T-helper 2 cell treated with Interferon-gamma antibody and Interleukin-4, amounts not matched to agents 100 ng/mL and 5 ng/mL, for 36 hours (primary cell): Measurements from ENCODE around the gene AMBP. TPM values are rescaled to one million over a fixed set of nuclear protein-coding genes. Genes with fewer than 3 reads are reported as not detected.
"Not testable (repeated sequence)": the region's sequence is repeated elsewhere in the genome, so short reads cannot be mapped to it uniquely, and the experiment has no call there.

Source experiments
- intact Hi-C: fragments of 100-400 bp; cut with micrococcal nuclease; formaldehyde crosslinking; loops from one replicate; pipeline ENCODE4 v1.15.1; 2023
- total RNA-seq: library from RNA; stranded (reverse); gene quantifications from 2 replicates; pipeline ENCODE4 v1.2.3, GENCODE V29; 2022

The AMBP gene
- total RNA-seq, 1 donor from 2014 or later: not detected

DNA sequence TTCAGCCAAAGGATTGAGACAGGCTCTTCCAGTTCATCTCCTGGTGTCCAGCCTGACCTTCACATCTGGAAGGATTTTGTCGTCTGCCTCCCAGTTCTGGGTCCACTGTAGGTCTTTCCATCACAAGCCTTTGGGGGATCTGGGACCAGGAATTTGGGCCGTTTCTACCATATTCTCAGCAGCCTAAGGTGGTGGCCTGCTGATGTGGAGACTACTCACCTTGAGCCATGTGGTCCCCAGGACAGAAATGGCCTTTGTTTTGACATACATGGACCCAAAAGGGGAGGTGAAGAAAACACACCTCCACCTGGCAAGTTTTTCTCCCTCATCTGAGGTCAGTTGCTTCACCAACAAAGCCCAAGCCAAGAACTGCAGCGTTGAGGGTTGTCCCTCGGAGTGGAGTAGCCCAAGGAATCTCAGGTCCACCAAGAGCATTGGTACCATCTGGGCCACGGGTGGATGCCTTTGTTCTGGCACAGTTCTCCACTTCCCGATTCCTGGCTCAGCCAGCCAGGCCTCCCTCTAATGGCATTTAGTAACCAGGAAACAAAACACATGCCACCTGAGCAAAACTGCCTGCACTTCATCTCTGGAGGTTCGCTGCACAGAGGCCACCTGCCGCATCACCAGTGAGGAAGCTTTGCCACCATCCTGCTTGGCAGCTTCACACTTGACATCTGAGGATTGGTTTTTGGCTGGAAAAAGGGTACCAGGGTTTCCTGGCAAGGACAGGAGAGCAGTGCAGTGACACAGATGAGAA, 24.7 kb downstream of the AMBP start:
- intact Hi-C loops: no loop called here

DNA sequence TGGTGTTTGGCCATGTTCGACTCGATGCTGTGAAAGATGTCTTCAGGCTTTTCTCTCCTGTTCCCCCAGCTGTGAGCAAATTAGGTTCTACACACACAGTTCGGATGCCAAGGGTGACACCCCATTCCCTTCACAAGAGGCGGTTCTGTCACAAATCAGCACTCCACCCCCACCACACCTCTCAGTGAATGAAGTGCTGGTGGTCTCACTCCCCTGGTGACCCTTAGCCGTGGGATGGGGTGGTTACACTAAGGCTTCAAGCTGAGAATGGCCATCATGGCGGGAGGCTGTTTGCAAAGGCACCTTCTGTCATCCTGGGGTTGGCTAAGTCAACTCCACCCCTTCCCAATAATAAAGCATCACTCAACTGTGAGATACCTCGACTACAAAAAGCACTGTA, 26.4 kb downstream of the AMBP start:
- intact Hi-C loops: no loop called here

DNA sequence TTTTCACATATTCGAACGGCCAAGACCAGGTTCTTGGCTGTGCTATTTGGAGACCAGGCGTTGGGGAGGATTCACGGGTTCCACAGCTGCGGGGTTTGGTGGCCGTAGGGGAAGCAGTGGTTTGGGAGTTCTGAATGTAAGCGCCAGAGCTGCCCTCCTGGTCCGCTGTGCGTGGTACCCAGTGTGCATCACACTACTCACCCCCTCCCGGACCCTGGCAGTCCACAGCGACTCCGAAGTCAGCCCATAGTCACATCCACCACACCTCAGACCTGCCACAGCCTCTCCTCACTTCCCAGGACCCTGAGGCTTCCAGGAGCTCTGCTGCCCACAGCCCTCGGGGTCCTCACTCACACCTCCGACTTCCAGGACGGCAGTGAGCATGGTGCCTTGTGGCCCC, 26.8 kb downstream of the AMBP start:
- intact Hi-C loops: no loop called here

DNA sequence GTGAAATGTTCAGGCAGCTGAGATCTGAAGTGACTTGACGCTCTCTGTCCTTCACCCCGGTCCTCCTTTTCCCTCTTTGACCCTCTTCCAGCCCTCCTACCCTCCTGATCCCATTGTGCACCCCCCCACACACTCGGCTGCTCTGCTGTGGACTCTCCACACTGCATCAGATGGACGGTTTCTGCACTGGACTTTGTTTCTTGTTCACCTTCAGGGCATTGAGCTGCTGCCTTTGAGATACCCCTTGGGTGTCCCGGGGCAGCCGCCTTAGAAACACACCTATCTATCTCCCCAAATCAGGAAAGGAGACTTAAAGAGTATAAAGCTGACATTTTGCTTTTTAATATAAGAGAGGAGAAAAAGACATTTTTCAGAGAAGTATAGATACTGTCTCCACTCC, 27.5 kb downstream of the AMBP start:
- intact Hi-C loops: no loop called here

DNA sequence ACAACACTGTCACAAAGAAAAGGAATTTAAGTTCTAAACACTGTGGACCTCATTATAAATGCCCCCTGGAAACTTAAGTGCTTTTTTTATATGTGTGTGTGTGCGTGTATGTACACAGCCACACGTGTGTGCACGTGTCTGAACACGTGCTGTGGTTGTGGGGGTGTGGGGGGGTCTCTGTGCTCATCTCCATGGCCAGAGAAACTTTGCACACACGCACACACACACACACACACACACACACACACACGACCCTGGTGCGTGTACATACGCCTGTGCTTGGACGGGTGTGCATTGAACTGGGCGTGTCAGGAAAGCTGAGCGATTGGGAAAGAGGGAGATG, 27.9 kb downstream of the AMBP start:
- intact Hi-C loops: no loop called here

DNA sequence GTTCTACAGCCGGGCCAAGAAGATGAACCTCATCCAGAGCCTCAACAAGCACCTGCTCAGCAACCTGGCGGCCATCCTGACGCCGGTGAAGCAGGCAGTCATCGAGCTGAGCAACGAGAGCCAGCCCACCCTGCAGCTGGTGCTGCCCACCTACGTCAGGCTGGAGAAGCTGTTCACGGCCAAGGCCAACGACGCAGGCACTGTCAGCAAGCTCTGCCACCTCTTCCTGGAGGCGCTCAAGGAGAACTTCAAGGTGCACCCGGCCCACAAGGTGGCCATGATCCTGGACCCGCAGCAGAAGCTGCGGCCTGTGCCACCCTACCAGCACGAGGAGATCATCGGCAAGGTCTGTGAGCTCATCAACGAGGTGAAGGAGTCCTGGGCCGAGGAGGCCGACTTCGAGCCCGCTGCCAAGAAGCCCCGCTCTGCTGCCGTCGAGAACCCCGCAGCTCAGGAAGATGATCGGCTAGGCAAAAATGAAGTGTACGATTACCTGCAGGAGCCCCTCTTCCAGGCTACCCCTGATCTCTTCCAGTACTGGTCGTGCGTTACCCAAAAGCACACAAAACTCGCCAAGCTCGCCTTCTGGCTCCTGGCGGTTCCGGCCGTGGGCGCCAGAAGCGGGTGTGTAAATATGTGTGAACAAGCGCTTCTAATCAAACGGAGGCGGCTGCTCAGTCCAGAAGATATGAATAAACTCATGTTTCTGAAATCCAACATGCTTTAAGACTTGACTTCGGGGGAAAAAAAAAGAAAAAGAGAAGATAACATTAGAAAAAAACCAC, 28.5 kb downstream of the AMBP start:
- intact Hi-C loops: no loop called here

DNA sequence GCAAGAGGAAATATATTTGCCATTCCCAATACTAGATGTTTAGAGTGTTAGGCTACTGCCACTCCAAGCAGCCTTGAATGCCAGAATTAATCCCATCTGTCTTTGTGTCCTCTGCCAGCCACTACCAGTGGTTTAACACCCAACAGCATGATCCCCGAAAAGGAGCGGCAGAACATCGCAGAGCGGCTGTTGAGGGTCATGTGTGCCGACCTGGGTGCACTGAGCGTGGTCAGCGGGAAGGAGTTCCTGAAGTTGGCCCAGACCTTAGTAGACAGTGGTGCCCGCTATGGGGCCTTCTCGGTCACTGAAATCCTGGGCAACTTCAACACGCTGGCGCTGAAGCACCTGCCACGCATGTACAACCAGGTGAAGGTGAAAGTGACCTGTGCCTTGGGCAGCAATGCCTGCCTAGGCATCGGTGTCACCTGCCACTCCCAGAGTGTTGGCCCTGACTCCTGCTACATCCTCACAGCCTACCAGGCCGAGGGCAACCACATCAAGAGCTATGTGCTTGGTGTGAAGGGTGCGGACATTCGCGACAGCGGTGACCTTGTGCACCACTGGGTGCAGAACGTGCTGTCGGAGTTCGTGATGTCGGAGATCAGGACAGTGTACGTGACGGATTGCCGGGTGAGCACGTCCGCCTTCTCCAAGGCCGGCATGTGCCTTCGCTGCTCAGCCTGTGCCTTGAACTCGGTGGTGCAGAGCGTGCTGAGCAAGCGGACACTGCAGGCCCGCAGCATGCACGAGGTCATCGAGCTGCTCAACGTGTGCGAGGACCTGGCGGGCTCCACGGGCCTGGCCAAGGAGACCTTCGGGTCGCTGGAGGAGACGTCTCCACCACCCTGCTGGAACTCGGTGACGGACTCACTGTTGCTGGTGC, 29.3 kb downstream of the AMBP start:
- intact Hi-C loops: no loop called here

DNA sequence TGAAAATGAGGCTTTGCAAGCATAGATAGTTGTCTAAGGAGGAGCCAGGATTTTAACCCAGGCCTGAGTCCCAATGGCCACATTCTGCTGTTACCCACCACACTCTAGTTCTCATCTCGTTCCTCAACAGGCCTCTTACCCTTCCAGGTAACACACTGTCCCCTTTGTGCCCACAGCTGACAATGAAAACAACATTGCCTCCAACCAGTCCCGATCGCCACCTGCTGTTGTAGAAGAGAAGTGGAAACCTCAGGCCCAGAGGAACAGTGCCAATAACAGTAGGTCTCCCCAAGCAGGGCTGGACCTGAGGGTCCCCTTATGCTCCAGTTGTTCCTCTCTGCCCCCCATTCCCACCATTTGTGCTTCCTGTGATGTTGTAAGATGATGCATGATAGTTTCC, 30.4 kb downstream of the AMBP start:
- intact Hi-C loops: no loop called here

DNA sequence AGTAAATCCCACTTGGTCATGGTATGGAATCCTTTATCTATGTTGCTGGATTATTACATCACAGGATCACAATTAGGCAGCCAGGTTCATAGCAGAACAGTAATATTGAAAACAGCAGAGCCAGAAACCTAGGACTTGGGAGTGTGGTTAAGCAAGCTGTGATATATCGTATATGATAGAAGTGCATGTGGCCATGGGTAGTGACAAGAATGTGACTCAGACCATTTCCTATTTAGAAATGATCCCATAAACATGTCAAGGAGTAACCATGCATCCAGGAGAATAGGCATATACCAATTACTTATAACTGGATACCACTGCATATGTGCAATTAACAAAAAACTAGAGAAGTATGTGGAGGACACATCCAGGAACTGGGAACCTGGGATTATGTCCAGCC, 31.2 kb downstream of the AMBP start:
- intact Hi-C loops: no loop called here

DNA sequence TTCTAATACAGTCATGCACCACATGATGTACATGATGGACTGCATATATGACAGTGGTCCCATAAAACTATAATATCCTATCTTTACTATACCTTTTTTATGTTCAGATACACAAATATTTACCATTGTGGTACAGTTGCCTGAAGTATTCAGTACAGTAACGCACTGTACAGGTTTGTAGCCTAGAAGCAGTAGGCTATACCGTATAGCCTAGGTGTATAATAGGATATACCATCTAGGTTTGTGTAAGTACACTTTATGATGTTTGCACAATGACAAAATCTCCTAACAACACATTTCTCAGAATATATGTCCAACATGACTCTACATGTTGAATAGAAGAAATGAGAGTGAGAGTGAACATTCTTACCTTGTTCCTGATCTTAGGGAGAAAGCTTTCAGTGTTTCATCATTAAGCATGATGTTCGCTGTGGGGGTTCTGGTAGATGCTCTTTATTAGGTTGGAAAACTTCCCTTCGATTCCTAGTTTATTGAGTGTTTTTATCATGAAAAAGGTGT, 31.8 kb downstream of the AMBP start:
- intact Hi-C loops: no loop called here

DNA sequence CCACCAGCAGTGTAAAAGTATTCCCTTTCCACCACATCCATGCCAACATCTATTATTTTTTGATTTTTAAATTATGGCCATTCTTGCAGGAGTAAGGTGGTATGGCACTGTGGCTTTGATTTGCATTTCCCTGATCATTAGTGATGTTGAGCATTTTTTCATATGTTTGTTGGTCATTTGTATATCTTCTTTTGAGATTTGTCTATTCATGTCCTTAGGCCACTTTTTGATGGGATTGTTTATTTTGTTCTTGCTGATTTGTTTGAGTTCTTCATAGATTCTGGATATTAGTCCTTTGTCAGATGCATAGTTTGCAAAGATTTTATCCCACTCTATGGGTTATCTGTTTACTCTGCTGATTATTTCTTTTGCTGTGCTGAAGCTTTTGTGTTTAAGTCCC, 34.4 kb downstream of the AMBP start:
- intact Hi-C loops: not testable (repeated sequence)

DNA sequence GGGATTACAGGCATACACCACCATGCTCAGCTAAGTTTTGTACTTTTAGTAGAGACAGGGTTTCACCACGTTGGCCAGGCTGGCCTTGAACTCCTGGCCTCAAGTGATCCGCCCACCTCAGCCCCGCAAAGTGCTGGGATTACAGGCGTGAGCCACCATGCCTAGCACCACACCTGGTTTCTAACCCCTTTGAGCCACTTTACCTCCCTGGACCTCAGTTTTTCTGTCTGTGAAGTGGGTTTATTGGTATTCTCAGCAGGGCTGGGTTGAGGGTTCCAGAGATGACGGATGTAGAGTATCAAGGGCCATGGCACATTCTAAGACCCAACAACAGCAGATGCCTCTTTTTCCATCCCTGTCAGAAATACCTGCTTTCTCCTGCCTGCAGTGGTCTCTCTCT, 38.6 kb downstream of the AMBP start:
- intact Hi-C loops: no loop called here

DNA sequence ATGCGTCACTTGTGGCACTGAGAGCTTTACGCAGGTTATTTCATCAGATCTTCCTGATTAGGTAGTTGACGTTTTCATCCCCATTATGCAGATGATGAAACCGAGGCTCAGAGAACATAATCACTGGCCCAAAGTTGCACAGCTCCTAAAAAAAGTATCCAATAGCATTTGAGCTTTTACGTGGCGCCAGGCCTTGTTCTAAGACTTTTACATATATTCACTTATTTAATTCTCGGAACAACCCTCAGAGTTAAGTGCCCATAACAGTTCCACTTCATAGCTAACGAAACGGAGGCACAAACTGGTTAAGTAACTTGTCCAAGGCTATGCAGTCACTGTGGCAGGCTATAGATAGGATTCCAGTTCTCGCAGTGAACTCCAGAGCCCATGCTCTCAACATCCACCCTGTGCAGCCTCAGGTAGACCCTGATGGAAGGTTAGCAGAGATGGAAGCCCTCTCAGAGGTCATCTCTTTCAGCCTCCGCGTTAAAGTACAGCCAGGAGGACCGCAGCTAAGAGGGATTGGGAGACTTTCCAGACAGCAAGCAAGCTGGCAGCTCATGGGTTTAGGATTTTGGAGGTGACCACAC, 39.3 kb downstream of the AMBP start:
- intact Hi-C loops: no loop called here

DNA sequence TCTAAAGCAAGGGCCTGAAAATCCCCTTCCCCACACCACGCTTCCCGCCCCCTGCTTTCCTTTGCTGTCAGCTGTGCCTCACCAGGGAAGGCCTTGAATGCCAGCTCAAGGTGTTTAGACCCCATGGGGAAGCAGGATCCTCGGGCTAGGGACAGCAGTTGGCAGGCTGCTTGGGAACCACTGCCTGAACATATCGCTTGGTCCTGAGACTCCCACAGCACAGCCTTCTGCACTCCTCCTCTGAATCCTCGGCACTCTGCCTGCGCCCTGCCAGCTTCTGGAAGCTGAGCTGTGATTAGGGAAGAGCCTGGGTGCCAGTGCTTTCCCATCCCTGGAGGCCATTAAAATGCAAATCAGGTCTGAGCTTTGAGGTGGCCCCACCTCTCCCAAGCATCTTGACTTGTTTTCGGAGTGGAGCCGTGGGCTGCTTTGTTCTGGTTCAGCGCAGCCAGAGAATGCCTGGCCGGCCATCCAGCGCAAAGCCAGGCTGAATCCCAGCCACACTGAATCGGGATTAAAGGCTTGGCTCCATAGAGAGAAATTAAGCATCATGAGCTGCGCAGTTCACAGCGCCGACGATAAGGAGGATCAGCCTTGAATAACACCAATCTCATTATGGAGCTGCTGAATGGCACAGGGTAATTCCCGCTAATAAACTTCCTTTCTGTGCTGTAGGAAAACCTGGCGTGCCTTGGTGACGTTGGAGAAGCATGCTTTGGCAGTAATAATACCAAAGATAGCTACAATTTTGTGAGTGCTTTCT, 40.0 kb downstream of the AMBP start:
- intact Hi-C loops: no loop called here

DNA sequence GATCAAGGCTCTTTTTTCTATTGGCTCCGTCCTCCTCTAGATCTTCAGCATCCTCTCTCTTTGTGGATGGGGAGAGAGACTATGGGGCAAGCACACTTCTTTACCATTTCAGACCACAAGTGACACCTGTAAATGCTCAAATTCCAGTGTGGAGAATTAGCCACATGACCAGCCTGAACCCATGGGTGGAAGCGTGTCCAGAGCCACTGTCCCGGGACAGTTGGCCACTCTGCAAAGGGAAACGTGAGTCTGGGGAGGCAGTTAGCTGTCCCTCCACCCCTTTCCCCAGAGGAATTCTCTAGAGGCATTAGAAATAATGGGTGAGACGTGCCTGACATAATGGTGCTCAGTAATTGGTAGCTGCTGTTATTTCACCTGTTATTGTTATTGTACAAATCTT, 40.9 kb downstream of the AMBP start:
- intact Hi-C loops: no loop called here

DNA sequence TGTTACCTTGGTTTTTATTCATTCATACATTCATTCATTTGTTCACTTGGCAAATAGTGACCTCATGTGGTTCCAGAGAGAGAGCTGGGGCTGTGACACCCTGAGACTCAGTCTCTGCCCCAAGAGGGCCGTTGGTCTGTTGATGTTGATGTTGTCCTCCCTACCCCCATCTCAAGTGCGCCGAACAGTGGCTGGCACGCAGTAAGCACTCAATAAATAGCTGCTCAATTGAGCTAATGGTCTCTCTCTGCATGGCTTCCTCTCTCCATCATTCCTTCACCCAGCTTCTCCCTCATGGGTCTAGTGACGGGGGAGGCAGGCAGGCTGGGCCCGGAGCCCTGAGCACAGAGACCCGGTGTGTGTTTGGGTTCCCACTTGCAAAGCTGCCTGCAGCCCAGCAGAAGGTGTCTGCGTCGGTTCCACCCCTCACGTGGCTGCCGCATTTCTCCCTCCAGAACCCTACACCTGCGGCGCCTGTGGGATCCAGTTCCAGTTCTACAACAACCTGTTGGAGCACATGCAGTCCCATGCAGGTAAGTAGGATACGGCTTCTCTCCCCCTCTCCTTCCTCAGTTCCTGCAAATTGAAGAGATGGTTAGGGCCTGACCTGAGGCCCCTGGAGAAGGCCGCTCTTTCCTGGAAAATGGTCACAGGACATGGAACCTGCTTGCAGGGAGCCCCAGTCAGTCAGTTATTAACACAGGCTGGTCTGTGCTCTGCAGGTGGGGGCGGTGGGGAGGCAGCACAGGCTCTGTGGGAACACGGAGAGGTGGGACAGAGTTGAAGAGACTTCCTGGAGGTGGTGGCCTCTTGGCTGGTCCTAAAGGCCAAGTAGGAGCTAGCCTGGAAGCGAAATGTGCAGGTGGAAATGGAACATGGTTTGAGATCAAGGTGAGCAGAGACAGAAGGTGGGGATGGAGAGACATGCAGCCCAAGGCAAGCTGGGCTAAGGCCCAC, 42.0 kb downstream of the AMBP start:
- intact Hi-C loops: no loop called here

DNA sequence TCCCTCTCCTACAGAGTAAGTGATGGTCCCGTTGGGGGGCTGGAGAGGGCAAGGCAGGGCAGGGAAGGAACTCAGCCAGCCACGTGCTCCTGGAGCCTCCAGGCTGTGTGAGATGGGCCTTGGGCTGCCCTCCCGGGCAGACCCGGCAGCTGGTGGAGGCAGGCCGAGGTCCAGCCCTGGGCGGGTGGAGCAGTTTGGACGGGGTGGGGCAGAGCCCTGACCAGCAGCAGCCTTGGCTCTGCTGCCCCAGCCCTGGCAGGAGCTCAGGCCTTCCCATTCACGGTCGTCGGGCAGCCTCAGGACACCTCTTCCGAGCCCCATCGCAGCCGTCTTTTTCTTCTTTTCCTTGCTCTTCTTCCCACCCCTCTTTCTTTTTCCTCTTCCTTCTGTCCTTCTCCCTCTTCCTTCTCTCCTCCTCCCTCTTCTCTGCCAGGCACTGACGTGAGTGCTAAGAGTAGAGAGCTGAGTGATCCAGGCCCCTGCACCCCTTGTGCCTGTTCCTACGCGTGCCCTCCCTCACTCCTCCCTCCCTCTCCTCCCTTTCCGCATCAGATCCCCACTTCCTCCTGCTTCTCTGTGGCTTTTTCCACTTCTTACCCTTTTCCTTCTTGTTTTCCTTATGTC, 42.8 kb downstream of the AMBP start:
- intact Hi-C loops: no loop called here

DNA sequence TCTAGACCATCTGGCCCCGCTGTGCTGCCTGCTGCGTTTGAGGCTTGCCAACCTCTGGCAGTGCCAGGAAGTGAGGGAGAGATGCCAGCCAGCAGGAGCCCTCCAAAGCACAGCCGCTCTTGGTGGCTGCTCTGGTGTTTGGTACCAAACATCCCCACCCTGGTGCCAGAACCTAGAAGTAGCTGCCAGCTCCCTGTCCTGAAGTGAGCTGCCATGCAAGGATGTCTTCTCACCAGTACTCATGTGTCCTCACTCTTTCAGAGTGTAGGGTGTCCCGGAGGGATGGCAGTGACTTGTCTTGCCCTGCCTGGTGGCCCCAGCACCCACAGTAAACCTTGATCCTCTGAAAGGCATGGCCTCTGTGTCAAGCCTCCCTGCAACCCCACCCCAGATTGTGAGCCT, 43.4 kb downstream of the AMBP start:
- intact Hi-C loops: no loop called here

DNA sequence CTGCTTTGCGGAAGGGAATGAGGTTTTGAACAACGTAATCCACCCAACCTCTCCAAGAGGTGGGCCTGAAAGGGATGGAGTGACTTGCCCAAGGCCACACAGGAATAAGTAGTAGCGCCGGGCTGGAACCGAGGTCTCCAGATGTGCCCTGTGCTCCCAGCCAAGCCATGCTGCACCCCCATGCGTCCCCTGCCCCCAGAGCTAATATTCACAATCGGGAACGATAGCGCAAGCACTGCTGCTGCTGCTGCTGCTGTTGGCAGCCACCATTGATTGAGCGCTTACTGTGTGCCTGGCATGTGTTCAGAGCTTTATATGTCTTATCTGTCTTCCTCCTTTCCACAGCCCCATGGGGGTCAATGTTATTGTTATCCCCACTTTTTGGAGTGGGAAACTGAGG, 43.9 kb downstream of the AMBP start:
- intact Hi-C loops: no loop called here
